ENCODE measurements around the gene GALNT14. TPM values are rescaled to one million over a fixed set of nuclear protein-coding genes. Genes with fewer than 3 reads are reported as not detected.

Gene GALNT14
- total and polyA plus RNA-seq, 2 donors (not counting 1 experiment from before 2014, with no cell fraction given) = 3.1 to 6.2 TPM

DNA sequence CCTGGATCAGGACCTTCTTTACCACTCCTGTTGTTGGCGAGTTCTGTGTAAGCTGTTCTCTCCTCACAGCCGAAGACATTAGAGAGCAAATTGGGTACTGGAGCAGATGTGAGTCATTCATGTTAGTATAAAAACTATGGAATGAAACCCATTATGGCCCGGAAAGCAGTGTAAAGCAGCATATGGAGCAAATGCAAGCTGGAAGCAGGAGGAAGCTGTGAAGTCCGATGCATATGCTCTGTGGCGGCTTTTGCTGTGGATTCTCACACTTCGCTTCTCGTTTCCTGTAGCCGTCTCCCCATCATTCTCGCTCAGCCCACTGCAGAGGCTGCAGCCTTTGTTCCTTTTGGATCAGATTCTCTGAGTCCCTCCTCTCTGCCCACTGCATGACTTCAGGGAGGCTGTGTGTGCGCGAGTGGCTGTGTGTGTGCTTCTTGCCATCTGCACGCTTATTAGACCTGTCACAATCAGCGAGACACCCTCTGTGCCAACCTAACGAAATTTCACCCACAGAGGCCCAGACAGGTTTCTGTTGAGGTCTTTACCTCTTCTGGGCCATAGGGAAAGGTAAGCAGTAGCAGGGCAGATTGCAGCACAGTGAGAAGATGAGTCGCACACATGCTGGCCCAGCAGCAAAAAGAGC, 3.3 kb upstream of the GALNT14 start:
- 96% methylated on average over 14 of the region's 15 CpGs for WGBS (ENCODE audit: insufficient coverage)
- DNase-seq = no peak
- Histone ChIP-seq H3K4me2 (replicated peaks; ENCODE audit: low read depth, low read length, poor library complexity, severe bottlenecking) (no peak overlapping the region), H3K27me3 (replicated peaks in 1 of 4; ENCODE audit: control extremely low read depth in 1 of 4, control insufficient read depth in 3 of 4, insufficient read depth in 4 of 4, low read length in 3 of 4) (peaks cover 0 to 7% (median 3%) of the 10 kb centered on the region in 4 experiments), H4K20me1 (ENCODE audit: control insufficient read depth, insufficient read depth, low read length, poor library complexity, severe bottlenecking) (no peaks in the 10 kb centered on the region), H2AFZ (ENCODE audit: insufficient read depth, low read depth, low read length, poor library complexity, severe bottlenecking) (no peak overlapping the region), H3K4me3 (ENCODE audit: control extremely low read depth in 1 of 5, extremely low read depth in 1 of 5, insufficient read depth in 1 of 5, low read depth in 2 of 5, low read length in 4 of 5) (no peak overlapping the region), H3K4me1 (ENCODE audit: control insufficient read depth in 2 of 2, insufficient read depth in 2 of 2, low read length in 2 of 2) (peaks cover 14 to 16% of the 10 kb centered on the region in 2 donors), H3K9me3 (ENCODE audit: control extremely low read depth in 1 of 3, control insufficient read depth in 2 of 3, insufficient read depth in 1 of 3, low read length in 2 of 3) (no peaks in the 10 kb centered on the region), H3K36me3 (replicated peaks in 1 of 2; ENCODE audit: control extremely low read depth in 1 of 2, control insufficient read depth in 1 of 2, extremely low read depth in 1 of 2, insufficient read depth in 2 of 2, low read length in 1 of 2) (no peaks in the 10 kb centered on the region), H3K27ac (ENCODE audit: low read length in 2 of 2) (no peak overlapping the region), H3K9ac (ENCODE audit: low read length) (no peak overlapping the region), H3K79me2 (ENCODE audit: control insufficient read depth, insufficient read depth, low read length) (no peaks in the 10 kb centered on the region)
- Mint-ChIP-seq H3K4me3 (no peak overlapping the region), H3K4me1 (peaks cover 9% of the 10 kb centered on the region), H3K27me3 (peaks cover 6% of the 10 kb centered on the region), H3K9me3 (ENCODE audit: insufficient read depth) (no peaks in the 10 kb centered on the region), H3K27ac (no peak overlapping the region)
- ChIA-PET CTCF (interaction anchor here (1.1 to 5.0 kb wide), 4 partner anchors 10 to 192 kb away, joined by 3 to 25 read pairs (median 10); no protein-coding TSS in a partner anchor), POLR2A (no interaction called here)
- intact Hi-C loops (cut with micrococcal nuclease) = no loop called here
- TF ChIP-seq, protein P1, sequence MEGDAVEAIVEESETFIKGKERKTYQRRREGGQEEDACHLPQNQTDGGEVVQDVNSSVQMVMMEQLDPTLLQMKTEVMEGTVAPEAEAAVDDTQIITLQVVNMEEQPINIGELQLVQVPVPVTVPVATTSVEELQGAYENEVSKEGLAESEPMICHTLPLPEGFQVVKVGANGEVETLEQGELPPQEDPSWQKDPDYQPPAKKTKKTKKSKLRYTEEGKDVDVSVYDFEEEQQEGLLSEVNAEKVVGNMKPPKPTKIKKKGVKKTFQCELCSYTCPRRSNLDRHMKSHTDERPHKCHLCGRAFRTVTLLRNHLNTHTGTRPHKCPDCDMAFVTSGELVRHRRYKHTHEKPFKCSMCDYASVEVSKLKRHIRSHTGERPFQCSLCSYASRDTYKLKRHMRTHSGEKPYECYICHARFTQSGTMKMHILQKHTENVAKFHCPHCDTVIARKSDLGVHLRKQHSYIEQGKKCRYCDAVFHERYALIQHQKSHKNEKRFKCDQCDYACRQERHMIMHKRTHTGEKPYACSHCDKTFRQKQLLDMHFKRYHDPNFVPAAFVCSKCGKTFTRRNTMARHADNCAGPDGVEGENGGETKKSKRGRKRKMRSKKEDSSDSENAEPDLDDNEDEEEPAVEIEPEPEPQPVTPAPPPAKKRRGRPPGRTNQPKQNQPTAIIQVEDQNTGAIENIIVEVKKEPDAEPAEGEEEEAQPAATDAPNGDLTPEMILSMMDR (IDR thresholded peaks at IDR 0.05) = no peak
- TF ChIP-seq EZH2 (IDR thresholded peaks at IDR 0.05; ENCODE audit: borderline replicate concordance, insufficient read depth, low read depth, low read length, poor library complexity, severe bottlenecking) = no peak
- no peak for ATAC-seq (ENCODE audit: low read depth)

DNA sequence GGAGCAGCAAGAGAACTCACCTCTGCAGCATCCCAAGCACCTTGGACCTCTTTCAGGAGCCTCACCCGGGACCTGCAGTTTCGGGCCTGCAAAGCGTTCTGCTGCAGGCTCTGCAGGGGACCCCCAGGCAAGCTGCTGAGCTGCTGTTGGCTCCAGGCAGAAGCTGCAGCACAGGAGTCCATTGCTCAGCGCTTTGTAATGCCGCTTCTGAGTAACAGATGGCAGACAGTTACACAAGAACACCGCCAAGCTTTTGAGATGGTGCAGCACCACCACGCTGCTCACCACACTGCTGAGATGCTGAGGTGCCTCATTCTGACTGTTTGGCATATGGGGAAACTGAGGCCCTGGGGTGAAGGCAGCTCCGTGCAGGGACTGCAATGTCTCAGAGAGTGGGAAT, 1.9 kb upstream of the GALNT14 start:
- Histone ChIP-seq H3K4me3 (ENCODE audit: control extremely low read depth in 1 of 5, extremely low read depth in 1 of 5, insufficient read depth in 1 of 5, low read depth in 2 of 5, low read length in 4 of 5) (no peak overlapping the region), H3K4me2 (replicated peaks; ENCODE audit: low read depth, low read length, poor library complexity, severe bottlenecking) (no peak overlapping the region), H3K79me2 (ENCODE audit: control insufficient read depth, insufficient read depth, low read length) (no peaks in the 10 kb centered on the region), H3K27ac (ENCODE audit: low read length in 2 of 2) (no peak overlapping the region), H4K20me1 (ENCODE audit: control insufficient read depth, insufficient read depth, low read length, poor library complexity, severe bottlenecking) (no peaks in the 10 kb centered on the region), H2AFZ (ENCODE audit: insufficient read depth, low read depth, low read length, poor library complexity, severe bottlenecking) (no peak overlapping the region), H3K27me3 (replicated peaks in 1 of 4; ENCODE audit: control extremely low read depth in 1 of 4, control insufficient read depth in 3 of 4, insufficient read depth in 4 of 4, low read length in 3 of 4) (peaks cover 0 to 11% (median 7%) of the 10 kb centered on the region in 4 experiments), H3K4me1 (ENCODE audit: control insufficient read depth in 2 of 2, insufficient read depth in 2 of 2, low read length in 2 of 2) (peaks cover 15 to 16% of the 10 kb centered on the region in 2 donors), H3K36me3 (replicated peaks in 1 of 2; ENCODE audit: control extremely low read depth in 1 of 2, control insufficient read depth in 1 of 2, extremely low read depth in 1 of 2, insufficient read depth in 2 of 2, low read length in 1 of 2) (no peaks in the 10 kb centered on the region), H3K9me3 (ENCODE audit: control extremely low read depth in 1 of 3, control insufficient read depth in 2 of 3, insufficient read depth in 1 of 3, low read length in 2 of 3) (no peaks in the 10 kb centered on the region), H3K9ac (ENCODE audit: low read length) (no peak overlapping the region)
- no peaks in the 10 kb centered on the region for H3K9me3 Mint-ChIP-seq (ENCODE audit: insufficient read depth)
- TF ChIP-seq, protein P1 (IDR thresholded peaks at IDR 0.05) = no peak
- TF ChIP-seq EZH2 (IDR thresholded peaks at IDR 0.05; ENCODE audit: borderline replicate concordance, insufficient read depth, low read depth, low read length, poor library complexity, severe bottlenecking) = no peak
- CTCF ChIA-PET = interaction anchor here (1.1 to 5.5 kb wide), 7 partner anchors 11 to 193 kb away, joined by 3 to 37 read pairs (median 16); no protein-coding TSS in a partner anchor
- H3K4me1 Mint-ChIP-seq = peaks cover 17% of the 10 kb centered on the region
- DNase-seq = no peak
- POLR2A ChIA-PET = no interaction called here
- no peak overlapping the region for H3K27ac Mint-ChIP-seq
- peaks cover 17% of the 10 kb centered on the region for H3K27me3 Mint-ChIP-seq
- no peak overlapping the region for H3K4me3 Mint-ChIP-seq
- WGBS (ENCODE audit: insufficient coverage) = 91% methylated on average over 8 of the region's 8 CpGs
- ATAC-seq (ENCODE audit: low read depth) = no peak
- intact Hi-C loops (cut with micrococcal nuclease) = no loop called here

Data from B cell (primary cell).